H9 (cell line): ENCODE data around the gene LENG9. TPM values are rescaled to one million over a fixed set of nuclear protein-coding genes. Genes with fewer than 3 reads are reported as not detected.

Experiments
- DNase-seq: peaks from one replicate; pipeline ENCODE4 v3.0.0-alpha.2; 2017
- H2AFZ ChIP-seq: one replicate; pipeline ENCODE4 v1.6.1; 2013; ENCODE audit warnings: mild to moderate bottlenecking, low read length, control low read depth, moderate library complexity
- H2AK5ac ChIP-seq: 2 replicates; pipeline ENCODE4 v1.6.1; 2013; ENCODE audit warnings: low read length, control low read depth, mixed read lengths; ENCODE audit not compliant: insufficient read length
- H2BK120ac ChIP-seq: one replicate; pipeline ENCODE4 v1.6.1; 2013; ENCODE audit warnings: low read depth, mild to moderate bottlenecking, low read length, control low read depth, inconsistent platforms; ENCODE audit not compliant: poor library complexity, severe bottlenecking
- H2BK12ac ChIP-seq: 2 replicates; pipeline ENCODE4 v1.6.1; 2013; ENCODE audit warnings: low read length, control low read depth, mixed read lengths, low read depth; ENCODE audit not compliant: insufficient read length
- H2BK15ac ChIP-seq: 2 replicates; pipeline ENCODE4 v1.6.1; 2013; ENCODE audit warnings: low read depth, low read length, control low read depth
- H2BK20ac ChIP-seq: one replicate; pipeline ENCODE4 v1.6.1; 2013; ENCODE audit warnings: low read depth, mild to moderate bottlenecking, low read length, control low read depth, inconsistent platforms; ENCODE audit not compliant: poor library complexity, severe bottlenecking
- H2BK5ac ChIP-seq: 2 replicates; pipeline ENCODE4 v1.6.1; 2013; ENCODE audit warnings: low read length, control low read depth, mixed read lengths; ENCODE audit not compliant: insufficient read length
- H3K14ac ChIP-seq: 2 replicates; pipeline ENCODE4 v1.6.1; 2013; ENCODE audit warnings: low read length, control low read depth; ENCODE audit not compliant: insufficient read depth
- H3K18ac ChIP-seq: 2 replicates; pipeline ENCODE4 v1.6.1; 2013; ENCODE audit warnings: low read depth, mild to moderate bottlenecking, mixed read lengths, low read length, control low read depth; ENCODE audit not compliant: insufficient read length
- H3K23ac ChIP-seq: 2 replicates; pipeline ENCODE4 v1.6.1; 2013; ENCODE audit warnings: low read length, control low read depth, mixed read lengths, low read depth; ENCODE audit not compliant: insufficient read length
- H3K23me2 ChIP-seq: 2 replicates; pipeline ENCODE4 v1.6.1; 2013; ENCODE audit warnings: low read depth, mild to moderate bottlenecking, mixed read lengths, low read length, control low read depth; ENCODE audit not compliant: insufficient read length, poor library complexity, severe bottlenecking
- H3K27ac ChIP-seq: 2 replicates; pipeline ENCODE4 v1.5.1; 2013; ENCODE audit warnings: low read length, control low read depth, mixed read lengths, low read depth; ENCODE audit not compliant: insufficient read length
- H3K27me3 ChIP-seq: 2 replicates; pipeline ENCODE4 v1.6.1; 2013; ENCODE audit warnings: low read length, control low read depth, inconsistent platforms; ENCODE audit not compliant: insufficient read depth
- H3K4ac ChIP-seq: 2 replicates; pipeline ENCODE4 v1.6.1; 2013; ENCODE audit warnings: low read depth, mild to moderate bottlenecking, control low read depth, inconsistent platforms, low read length, moderate library complexity
- H3K4me1 ChIP-seq: 2 replicates; pipeline ENCODE4 v1.6.1; 2013; ENCODE audit warnings: low read length, control low read depth, inconsistent platforms; ENCODE audit not compliant: insufficient read depth
- H3K4me2 ChIP-seq: 2 replicates; pipeline ENCODE4 v1.6.1; 2013; ENCODE audit warnings: low read length, control low read depth, mixed read lengths; ENCODE audit not compliant: insufficient read length, insufficient read depth
- H3K56ac ChIP-seq: 2 replicates; pipeline ENCODE4 v1.6.1; 2013; ENCODE audit warnings: low read depth, mild to moderate bottlenecking, mixed read lengths, low read length, control low read depth; ENCODE audit not compliant: insufficient read length
- H3K79me1 ChIP-seq: 2 replicates; pipeline ENCODE4 v1.6.1; 2013; ENCODE audit warnings: low read depth, mild to moderate bottlenecking, moderate library complexity, low read length, control low read depth, inconsistent platforms; ENCODE audit not compliant: insufficient read depth, poor library complexity, severe bottlenecking
- H3K79me2 ChIP-seq: 2 replicates; pipeline ENCODE4 v1.6.1; 2013; ENCODE audit warnings: low read length, control low read depth, inconsistent platforms; ENCODE audit not compliant: insufficient read depth
- H3K9ac ChIP-seq: 2 replicates; pipeline ENCODE4 v1.6.1; 2013; ENCODE audit warnings: low read length, control low read depth, mixed read lengths; ENCODE audit not compliant: insufficient read length; ENCODE audit errors: extremely low read depth
- H3K9me3 ChIP-seq: one replicate; pipeline ENCODE4 v1.6.1; 2013; ENCODE audit warnings: low read depth, low read length, inconsistent platforms; ENCODE audit not compliant: control insufficient read depth
- H3T11ph ChIP-seq: one replicate; pipeline ENCODE4 v1.6.1; 2013; ENCODE audit warnings: mild to moderate bottlenecking, low read length, control low read depth, inconsistent platforms
- H4K20me1 ChIP-seq: one replicate; pipeline ENCODE4 v1.6.1; 2013; ENCODE audit not compliant: control insufficient read depth, insufficient read length, insufficient read depth
- H4K5ac ChIP-seq: 2 replicates; pipeline ENCODE4 v1.6.1; 2013; ENCODE audit warnings: low read depth, mild to moderate bottlenecking, mixed read lengths, low read length, control low read depth; ENCODE audit not compliant: insufficient read length
- H4K8ac ChIP-seq: replicated peaks from 2 replicates; pipeline ENCODE4 v1.6.1; 2013; ENCODE audit warnings: low read length, control low read depth, mixed read lengths, low read depth; ENCODE audit not compliant: insufficient read length
- H4K91ac ChIP-seq: 2 replicates; pipeline ENCODE4 v1.6.1; 2013; ENCODE audit warnings: low read depth, mild to moderate bottlenecking, moderate library complexity, mixed read lengths, low read length, control low read depth; ENCODE audit not compliant: insufficient read length
- H3K27ac Mint-ChIP-seq, 3 experiments: 2 replicates in 2 of 3; 3 replicates in 1 of 3; pipeline ENCODE4 v1.8.0; 2020 to 2021; ENCODE audit warnings: mixed read lengths in 3 of 3, mild to moderate bottlenecking in 1 of 3, moderate library complexity in 1 of 3
- H3K27me3 Mint-ChIP-seq: 2 replicates; pipeline ENCODE4 v1.8.0; 2021; ENCODE audit warnings: low read depth, mild to moderate bottlenecking, moderate library complexity, mixed read lengths
- H3K36me3 Mint-ChIP-seq, 3 experiments: 2 replicates in 2 of 3; 3 replicates in 1 of 3; pipeline ENCODE4 v1.8.0; 2020 to 2021; ENCODE audit warnings: low read depth in 3 of 3, mixed read lengths in 3 of 3; ENCODE audit not compliant: insufficient read depth in 1 of 3
- H3K4me1 Mint-ChIP-seq, 2 experiments: 2 replicates each; pipeline ENCODE4 v1.8.0; 2020; ENCODE audit warnings: mixed read lengths in 2 of 2
- H3K4me3 Mint-ChIP-seq, 2 experiments: 2 replicates in 1 of 2; 3 replicates in 1 of 2; pipeline ENCODE4 v1.8.0; 2020 to 2021; ENCODE audit warnings: mild to moderate bottlenecking in 2 of 2, mixed read lengths in 2 of 2, moderate library complexity in 1 of 2
- H3K9me3 Mint-ChIP-seq, 2 experiments: 2 replicates in 1 of 2; 3 replicates in 1 of 2; pipeline ENCODE4 v1.8.0; 2020; ENCODE audit warnings: mild to moderate bottlenecking in 2 of 2, mixed read lengths in 2 of 2, moderate library complexity in 1 of 2
- CTCF ChIP-seq: fragments of 200-600 bp; sonication (generic); conservative IDR thresholded peaks from 3 replicates; pipeline ENCODE4 v1.8.0; 2021; ENCODE audit warnings: antibody characterized with exemption, mild to moderate bottlenecking
- WGBS: extraction: QIAGEN DNeasy Blood & Tissue Kit; methylation state at CpG from one replicate; pipeline ENCODE4 v1.1.7; 2013; ENCODE audit warnings: missing lambda C conversion rate, low lambda C conversion rate, mixed read lengths; ENCODE audit not compliant: insufficient read length; ENCODE audit errors: extremely low coverage; 5-methylcytosine and 5-hydroxymethylcytosine counted together
- total RNA-seq: library from RNA; stranded (reverse); gene quantifications from 2 replicates; pipeline ENCODE4 v1.2.1, GENCODE V29; 2021

LENG9 gene
- total RNA-seq, 1 experiment from 2014 or later, result 3.8 TPM

- H4K91ac ChIP-seq, result no peak overlapping the region
- H3K4me2 ChIP-seq, result no peak overlapping the region
- no peak overlapping the region for H2AFZ ChIP-seq
- H3K4ac ChIP-seq, result no peak overlapping the region
- no peak overlapping the region for H2BK5ac ChIP-seq
- no peak overlapping the region for H2BK12ac ChIP-seq
- no peak overlapping the region for H2AK5ac ChIP-seq
- H3K9me3 ChIP-seq, result no peaks in the 10 kb centered on the region
- Mint-ChIP-seq H3K9me3 (peaks cover 0 to 3% of the 10 kb centered on the region in 2 experiments; a peak in 2 of 5 replicates), H3K27ac (no peak overlapping the region; a peak in 1 of 7 replicates), H3K27me3 (peaks cover 68% of the 10 kb centered on the region), H3K36me3 (peaks cover 21 to 53% (median 47%) of the 10 kb centered on the region in 3 experiments; a peak in 6 of 7 replicates), H3K4me3 (no peak overlapping the region; a peak in 1 of 5 replicates), H3K4me1 (peaks cover 30 to 42% of the 10 kb centered on the region in 2 experiments)
- no CpG with 5 or more reads among the region's 14 CpGs for WGBS
- no peak overlapping the region for H3K27ac ChIP-seq
- no peaks in the 10 kb centered on the region for H3K79me1 ChIP-seq
- H3K9ac ChIP-seq, result no peak overlapping the region
- H4K8ac ChIP-seq, result no peak overlapping the region
- no peaks in the 10 kb centered on the region for H3K79me2 ChIP-seq
- no peak overlapping the region for H2BK15ac ChIP-seq
- H3K14ac ChIP-seq, result no peak overlapping the region
- no peak overlapping the region for H2BK20ac ChIP-seq
- H4K20me1 ChIP-seq, result no peaks in the 10 kb centered on the region
- no peaks in the 10 kb centered on the region; the same call in 1 of the 2 replicates for H3K27me3 ChIP-seq
- no peak overlapping the region for H4K5ac ChIP-seq
- H3K18ac ChIP-seq, result no peak overlapping the region
- no peak for DNase-seq
- H3K56ac ChIP-seq, result no peak overlapping the region
- no peak overlapping the region for H3K23ac ChIP-seq
- H2BK120ac ChIP-seq, result no peak overlapping the region
- H3T11ph ChIP-seq, result no peak overlapping the region
- no peak for TF ChIP-seq CTCF
- H3K4me1 ChIP-seq, result peaks cover 5% of the 10 kb centered on the region; the same call in 1 of the 2 replicates
- H3K23me2 ChIP-seq, result peaks cover 3% of the 10 kb centered on the region
Observed at GRCh38 chr19:54424201-54424600, 39.4 kb downstream of the LENG9 start.
